Measurements from ENCODE around the gene DOCK8. TPM values are rescaled to one million over a fixed set of nuclear protein-coding genes. Genes with fewer than 3 reads are reported as not detected.

The DOCK8 gene
- total and polyA plus RNA-seq, 2 of the 13 experiments (the other 11 are each of a cell fraction or from before 2014, with no cell fraction given), result 0.28 to 0.38 TPM

DNA sequence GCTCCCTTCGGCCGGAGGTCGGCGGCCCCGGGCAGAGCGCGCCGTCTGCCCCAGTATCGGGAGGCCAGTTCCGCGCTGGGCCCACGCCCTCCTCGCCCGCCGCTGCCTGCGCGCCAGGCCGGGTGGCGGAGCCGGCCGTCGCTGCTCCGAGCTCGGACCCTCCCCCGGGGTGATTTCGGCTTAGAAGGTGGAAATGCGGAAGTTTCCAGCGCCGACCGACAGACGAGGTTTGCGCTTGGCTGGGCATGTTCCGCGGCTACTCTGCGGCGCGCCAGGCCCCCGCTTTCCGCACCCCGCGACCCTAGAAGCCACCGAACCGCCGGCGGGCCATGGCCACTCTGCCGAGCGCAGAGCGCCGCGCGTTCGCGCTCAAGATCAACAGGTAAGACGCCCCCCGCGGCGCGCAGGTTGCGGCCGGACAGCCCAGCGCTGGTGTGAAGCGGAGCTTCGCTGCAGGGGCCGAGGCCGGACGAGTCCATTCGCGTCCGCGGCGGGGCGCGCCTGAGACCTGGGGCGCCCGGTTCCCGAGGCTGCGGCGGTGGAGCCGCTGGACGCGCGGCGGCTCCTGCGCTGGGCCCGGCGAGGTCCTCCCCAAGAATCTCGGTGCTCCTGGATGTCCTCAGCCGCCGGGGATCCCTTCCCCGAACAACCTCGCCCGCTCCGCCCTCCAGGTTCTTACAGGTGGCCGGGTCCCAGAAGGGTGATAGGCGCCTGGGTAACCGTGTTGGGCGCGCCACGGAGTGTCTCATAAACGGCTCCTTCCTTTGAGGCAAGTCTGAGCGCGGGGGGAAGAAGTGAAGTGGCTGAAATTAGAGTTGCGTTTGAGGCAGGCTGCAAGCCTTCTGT lies at the start of gene DOCK8 (continued):
- TF ChIP-seq MAZ (IDR thresholded peaks at IDR 0.05; ENCODE audit: borderline replicate concordance, low read depth, low read length), result no peak
- TF ChIP-seq MAZ (CRISPR knock-in tag; IDR thresholded peaks at IDR 0.05; ENCODE audit: low read depth), result peak; percentile 60
- TF ChIP-seq TEAD2 (CRISPR knock-in tag; IDR thresholded peaks at IDR 0.05), result no peak
- TF ChIP-seq KDM6A (CRISPR knock-in tag; IDR thresholded peaks at IDR 0.05; ENCODE audit: low read depth), result no peak
- peak; percentile 77 for TF ChIP-seq ZFX (CRISPR knock-in tag; IDR thresholded peaks at IDR 0.05; ENCODE audit: low read depth)
- TF ChIP-seq ZNF761 (CRISPR knock-in tag; conservative IDR thresholded peaks at IDR 0.05), result no peak
- TF ChIP-seq ZNF350 (CRISPR knock-in tag; IDR thresholded peaks at IDR 0.05; ENCODE audit: borderline replicate concordance, low read depth), result no peak
- no peak for TF ChIP-seq HNRNPK (IDR thresholded peaks at IDR 0.05; ENCODE audit: low read depth, low read length, poor library complexity, severe bottlenecking)
- TF ChIP-seq HDAC1 (CRISPR knock-in tag; IDR thresholded peaks at IDR 0.05), result 0 out of 2 replicates have a peak, but pooled peaks have one; percentile 31
- no peak for TF ChIP-seq HOMEZ (CRISPR knock-in tag; IDR thresholded peaks at IDR 0.05; ENCODE audit: low read depth)
- TF ChIP-seq RBAK (CRISPR knock-in tag; IDR thresholded peaks at IDR 0.05), result no peak
- TF ChIP-seq AKNA (CRISPR knock-in tag; IDR thresholded peaks at IDR 0.05; ENCODE audit: borderline replicate concordance), result no peak
- TF ChIP-seq ZFP1 (CRISPR knock-in tag; IDR thresholded peaks at IDR 0.05), result no peak
- no peak for TF ChIP-seq ZNF407 (CRISPR knock-in tag; IDR thresholded peaks at IDR 0.05; ENCODE audit: not compliant biosample characterization)
